Central memory CD8-positive, alpha-beta T cell (primary cell): ENCODE results near the gene TACC2.
"Not testable (repeated sequence)": the region's sequence is repeated elsewhere in the genome, so short reads cannot be mapped to it uniquely, and the experiment has no call there.

Source experiments
- ATAC-seq: fragments of 150-1000 bp; cut with Tn5 transposase; replicated peaks from 2 replicates; pipeline ENCODE4 v1.10.0; 2022; ENCODE audit warnings: mild to moderate bottlenecking, moderate FRiP score, moderate number of reproducible peaks; ENCODE audit not compliant: poor library complexity, severe bottlenecking; ENCODE audit errors: extremely low read depth
- DNase-seq, 2 donors: peaks; one replicate each; pipeline ENCODE4 v3.0.0; 2021; ENCODE audit warnings: low spot score in 2 of 2
- H3K27ac Mint-ChIP-seq: one replicate; pipeline ENCODE4 v1.8.0; 2022; ENCODE audit warnings: low read depth, mild to moderate bottlenecking, moderate library complexity, mixed read lengths
- H3K27me3 Mint-ChIP-seq: one replicate; pipeline ENCODE4 v1.8.0; 2022; ENCODE audit warnings: mixed read lengths
- H3K36me3 Mint-ChIP-seq: one replicate; pipeline ENCODE4 v1.8.0; 2022; ENCODE audit warnings: mild to moderate bottlenecking, moderate library complexity, mixed read lengths; ENCODE audit not compliant: insufficient read depth
- H3K4me1 Mint-ChIP-seq: one replicate; pipeline ENCODE4 v1.8.0; 2022; ENCODE audit warnings: mixed read lengths
- H3K4me3 Mint-ChIP-seq: one replicate; pipeline ENCODE4 v1.8.0; 2022; ENCODE audit warnings: mild to moderate bottlenecking, moderate library complexity, mixed read lengths
- H3K9me3 Mint-ChIP-seq: one replicate; pipeline ENCODE4 v1.8.0; 2022; ENCODE audit warnings: mixed read lengths

Gene TACC2

GRCh38 chr10:122099562-122099961, 110.6 kb downstream of the TACC2 start:
- no peak overlapping the region for H3K4me3 Mint-ChIP-seq
- no peaks in the 10 kb centered on the region for H3K4me1 Mint-ChIP-seq
- ATAC-seq, result no peak

DNA sequence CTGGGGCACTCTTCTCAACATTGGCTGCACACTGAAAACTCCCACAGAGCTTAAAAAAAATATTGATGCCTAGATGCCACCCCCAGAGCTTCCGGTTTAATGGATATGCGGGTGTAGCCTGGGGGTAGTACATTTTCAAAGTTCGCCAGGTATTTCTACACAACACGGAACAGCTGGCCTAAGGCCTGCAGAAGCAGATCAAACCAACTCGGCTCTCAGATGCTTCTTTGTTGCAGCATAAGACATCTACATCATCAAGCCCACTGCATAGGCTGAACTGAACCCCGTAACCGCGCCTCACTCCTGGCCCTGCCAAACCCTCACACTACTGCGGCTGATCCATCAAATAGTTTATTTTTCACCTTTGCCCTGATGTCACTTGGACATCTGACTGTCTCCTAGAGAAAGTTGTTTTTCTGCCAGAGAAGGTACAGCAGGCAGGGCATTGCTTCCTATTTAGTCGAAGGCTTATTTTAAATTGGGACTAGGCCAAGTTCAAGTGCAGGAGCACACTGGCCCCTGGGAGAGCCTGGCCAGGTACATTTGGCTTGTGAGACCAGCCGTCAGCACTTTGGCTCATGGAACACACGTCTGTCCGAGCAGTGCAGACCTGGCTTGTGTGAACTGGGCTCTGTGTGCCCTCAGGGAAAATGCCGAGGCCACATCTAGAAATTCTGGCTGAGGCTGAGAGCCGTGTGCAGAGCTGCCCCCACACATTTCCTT, 113.3 kb downstream of the TACC2 start:
- Mint-ChIP-seq H3K27me3 (no peaks in the 10 kb centered on the region), H3K27ac (no peak overlapping the region), H3K36me3 (no peaks in the 10 kb centered on the region), H3K4me3 (no peak overlapping the region), H3K4me1 (no peaks in the 10 kb centered on the region), H3K9me3 (no peaks in the 10 kb centered on the region)
- ATAC-seq (no peak), DNase-seq (no peak)

More at GRCh38 chr10:122099562-122099961, 110.6 kb downstream of the TACC2 start:
- no peaks in the 10 kb centered on the region for H3K27me3 Mint-ChIP-seq
- no peaks in the 10 kb centered on the region for H3K36me3 Mint-ChIP-seq
- no peak for DNase-seq
- no peak overlapping the region for H3K27ac Mint-ChIP-seq
- H3K9me3 Mint-ChIP-seq, result no peaks in the 10 kb centered on the region

DNA sequence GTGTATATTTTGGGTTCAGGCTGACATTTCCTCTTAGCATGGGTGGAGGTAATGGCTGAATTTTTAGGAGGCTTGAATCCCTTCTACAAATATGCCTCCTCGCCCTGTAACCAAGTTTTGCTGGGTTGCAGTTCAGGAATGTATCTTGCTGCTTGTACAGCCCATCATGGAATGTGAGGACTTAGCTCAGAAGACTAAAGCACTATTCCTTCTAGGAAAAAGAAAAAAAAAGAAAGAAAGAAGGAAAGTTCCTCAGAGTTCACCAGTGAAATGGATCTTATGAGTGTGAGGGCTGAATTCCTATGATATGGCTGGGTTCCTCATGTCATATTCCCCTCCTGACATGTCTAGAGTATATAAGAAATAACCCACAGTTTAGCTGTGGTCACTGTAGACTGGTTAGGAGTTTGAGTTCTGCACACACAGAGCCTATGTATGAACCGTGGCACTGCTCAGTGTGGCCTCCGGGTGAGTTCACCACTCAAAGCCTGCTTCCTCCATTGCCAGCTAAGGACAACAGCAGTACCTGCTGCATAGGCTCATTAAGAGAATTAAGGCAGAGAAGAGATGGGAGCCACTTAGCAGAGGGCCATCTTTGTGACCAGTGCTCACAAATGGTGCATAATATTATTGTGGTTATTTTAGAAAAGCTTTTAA, 114.0 kb downstream of the TACC2 start:
- ATAC-seq, result no peak

GRCh38 chr10:122103592-122103991, 114.6 kb downstream of the TACC2 start:
- Mint-ChIP-seq H3K4me3 (no peak overlapping the region), H3K9me3 (no peaks in the 10 kb centered on the region), H3K27ac (no peak overlapping the region), H3K4me1 (no peaks in the 10 kb centered on the region), H3K36me3 (no peaks in the 10 kb centered on the region), H3K27me3 (no peaks in the 10 kb centered on the region)
- ATAC-seq, result no peak
- DNase-seq, result no peak

More for the DNA sequence above, 114.0 kb downstream of the TACC2 start:
- Mint-ChIP-seq H3K27ac (no peak overlapping the region), H3K4me3 (no peak overlapping the region), H3K36me3 (no peaks in the 10 kb centered on the region), H3K4me1 (no peaks in the 10 kb centered on the region), H3K9me3 (no peaks in the 10 kb centered on the region), H3K27me3 (no peaks in the 10 kb centered on the region)
- DNase-seq, result no peak

GRCh38 chr10:122108786-122109185, 119.8 kb downstream of the TACC2 start:
- ATAC-seq, H3K36me3 Mint-ChIP-seq, H3K27ac Mint-ChIP-seq, H3K9me3 Mint-ChIP-seq, H3K4me1 Mint-ChIP-seq, H3K4me3 Mint-ChIP-seq, DNase-seq: not testable (repeated sequence)
- H3K27me3 Mint-ChIP-seq, result peaks cover 37% of the 10 kb centered on the region

- H3K9me3 Mint-ChIP-seq, result no peaks in the 10 kb centered on the region
- H3K36me3 Mint-ChIP-seq, result no peaks in the 10 kb centered on the region
- peaks cover 67% of the 10 kb centered on the region for H3K27me3 Mint-ChIP-seq
- H3K27ac Mint-ChIP-seq, result no peak overlapping the region
- no peak overlapping the region for H3K4me3 Mint-ChIP-seq
- ATAC-seq (no peak), DNase-seq (no peak)
- H3K4me1 Mint-ChIP-seq, result no peaks in the 10 kb centered on the region
Measured at GRCh38 chr10:122112021-122112616, 123.2 kb downstream of the TACC2 start.

DNA sequence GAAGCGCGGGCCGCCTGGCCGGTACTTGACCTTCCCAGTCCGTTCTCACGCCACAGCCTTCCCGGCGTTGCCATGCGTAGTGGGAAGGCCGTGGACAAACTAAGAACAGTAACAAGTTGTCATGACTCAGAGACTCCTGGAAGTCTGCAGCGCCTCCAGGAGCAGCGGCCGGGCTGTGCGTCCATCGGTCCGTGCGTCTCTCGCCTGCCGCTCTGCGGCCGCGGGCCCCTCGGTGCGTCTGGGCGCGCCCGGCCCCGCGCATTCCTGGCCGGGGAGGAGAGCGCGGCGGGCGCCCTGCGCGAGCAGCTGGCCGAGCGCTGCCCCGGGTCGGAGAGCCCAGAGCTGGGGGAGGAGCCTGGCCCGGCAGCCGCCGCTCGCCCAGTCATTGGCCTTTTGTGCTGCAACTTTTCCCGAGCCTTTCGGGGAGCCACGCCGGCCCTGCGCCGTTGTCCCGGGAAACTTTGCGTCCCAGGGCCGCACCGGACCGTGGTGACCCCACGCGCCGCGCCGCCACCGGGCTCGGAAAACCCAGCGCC, 123.7 kb downstream of the TACC2 start:
- DNase-seq, result no peak
- ATAC-seq, result no peak
- Mint-ChIP-seq H3K4me3 (no peak overlapping the region), H3K36me3 (no peaks in the 10 kb centered on the region), H3K9me3 (no peaks in the 10 kb centered on the region), H3K4me1 (no peaks in the 10 kb centered on the region), H3K27ac (no peak overlapping the region), H3K27me3 (peaks cover 67% of the 10 kb centered on the region)

- no peak overlapping the region for H3K27ac Mint-ChIP-seq
- ATAC-seq, result no peak
- peaks cover 67% of the 10 kb centered on the region for H3K27me3 Mint-ChIP-seq
- no peaks in the 10 kb centered on the region for H3K4me1 Mint-ChIP-seq
- no peaks in the 10 kb centered on the region for H3K36me3 Mint-ChIP-seq
- no peaks in the 10 kb centered on the region for H3K9me3 Mint-ChIP-seq
- no peak overlapping the region for H3K4me3 Mint-ChIP-seq
- no peak for DNase-seq
Measured at GRCh38 chr10:122113161-122113944, 124.4 kb downstream of the TACC2 start.

GRCh38 chr10:122113945-122114747, 125.2 kb downstream of the TACC2 start:
- Mint-ChIP-seq H3K9me3 (no peaks in the 10 kb centered on the region), H3K27me3 (peaks cover 64% of the 10 kb centered on the region), H3K36me3 (no peaks in the 10 kb centered on the region), H3K27ac (no peak overlapping the region), H3K4me1 (no peaks in the 10 kb centered on the region), H3K4me3 (no peak overlapping the region)
- DNase-seq (no peak), ATAC-seq (no peak)

- ATAC-seq (no peak), DNase-seq (no peak)
- Mint-ChIP-seq H3K27me3 (peaks cover 49% of the 10 kb centered on the region), H3K4me3 (no peak overlapping the region), H3K27ac (no peak overlapping the region), H3K36me3 (peaks cover 2% of the 10 kb centered on the region), H3K9me3 (no peaks in the 10 kb centered on the region), H3K4me1 (no peaks in the 10 kb centered on the region)
Measured at GRCh38 chr10:122115874-122116273, 126.9 kb downstream of the TACC2 start.

DNA sequence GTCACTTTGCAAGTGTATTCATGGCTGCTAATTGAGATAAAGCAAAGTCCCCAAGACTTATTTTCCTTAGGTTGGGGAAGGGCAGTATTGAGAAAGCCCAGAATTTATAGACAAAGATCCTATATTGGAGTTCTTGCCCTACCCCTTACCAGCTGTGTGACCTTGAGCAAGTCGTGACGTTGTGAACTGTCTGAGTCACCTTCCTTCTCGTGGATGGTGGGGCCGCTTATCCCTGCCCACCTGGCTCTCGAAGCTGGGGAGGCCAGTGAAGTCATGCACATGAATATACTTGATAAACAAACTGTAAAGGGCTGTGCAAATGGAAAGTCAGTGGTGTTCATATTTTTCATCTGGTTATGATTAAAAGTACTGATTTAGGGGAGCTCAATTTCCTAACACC, 127.4 kb downstream of the TACC2 start:
- Mint-ChIP-seq H3K4me1 (no peaks in the 10 kb centered on the region), H3K27ac (no peak overlapping the region), H3K4me3 (no peak overlapping the region), H3K9me3 (no peaks in the 10 kb centered on the region), H3K36me3 (peaks cover 2% of the 10 kb centered on the region), H3K27me3 (peaks cover 44% of the 10 kb centered on the region)
- DNase-seq, result no peak
- ATAC-seq, result no peak

GRCh38 chr10:122117475-122117874, 128.5 kb downstream of the TACC2 start:
- no peak overlapping the region for H3K4me3 Mint-ChIP-seq
- ATAC-seq, result no peak
- H3K9me3 Mint-ChIP-seq, result no peaks in the 10 kb centered on the region
- H3K27me3 Mint-ChIP-seq, result peaks cover 34% of the 10 kb centered on the region
- DNase-seq, result no peak
- H3K4me1 Mint-ChIP-seq, result no peaks in the 10 kb centered on the region
- H3K36me3 Mint-ChIP-seq, result peaks cover 2% of the 10 kb centered on the region
- no peak overlapping the region for H3K27ac Mint-ChIP-seq
